Stomach (tissue), 4 donors: Measurements from ENCODE around the gene KRTAP10-12.

ENCODE experiments used
- POLR2A ChIP-seq, 4 donors: fragments of 450-650 bp; IDR thresholded peaks; one replicate each; pipeline ENCODE4 v1.6.1; 2016; ENCODE audit warnings: antibody characterized with exemption in 4 of 4, control low read depth in 2 of 4, mild to moderate bottlenecking in 1 of 4, moderate library complexity in 1 of 4
- POLR2AphosphoS5 ChIP-seq, 3 donors: sonication (generic); formaldehyde crosslinking; IDR thresholded peaks; one replicate each; pipeline ENCODE4 v1.6.1; 2016; ENCODE audit warnings: antibody characterized with exemption in 3 of 3
- TF ChIP-seq, protein P1 (sequence below), 7 experiments: fragments of 450-650 bp in 4 of 7; fragments of 200-600 bp in 3 of 7; sonication (generic) in 3 of 7; IDR thresholded peaks; one replicate each; pipeline ENCODE4 v1.5.1; 2016 to 2019; ENCODE audit warnings: antibody characterized with exemption in 7 of 7, control low read depth in 2 of 7, mild to moderate bottlenecking in 1 of 7

GRCh38 chr21:44716984-44717383, 20.0 kb downstream of the KRTAP10-12 start:
- TF ChIP-seq, protein P1, sequence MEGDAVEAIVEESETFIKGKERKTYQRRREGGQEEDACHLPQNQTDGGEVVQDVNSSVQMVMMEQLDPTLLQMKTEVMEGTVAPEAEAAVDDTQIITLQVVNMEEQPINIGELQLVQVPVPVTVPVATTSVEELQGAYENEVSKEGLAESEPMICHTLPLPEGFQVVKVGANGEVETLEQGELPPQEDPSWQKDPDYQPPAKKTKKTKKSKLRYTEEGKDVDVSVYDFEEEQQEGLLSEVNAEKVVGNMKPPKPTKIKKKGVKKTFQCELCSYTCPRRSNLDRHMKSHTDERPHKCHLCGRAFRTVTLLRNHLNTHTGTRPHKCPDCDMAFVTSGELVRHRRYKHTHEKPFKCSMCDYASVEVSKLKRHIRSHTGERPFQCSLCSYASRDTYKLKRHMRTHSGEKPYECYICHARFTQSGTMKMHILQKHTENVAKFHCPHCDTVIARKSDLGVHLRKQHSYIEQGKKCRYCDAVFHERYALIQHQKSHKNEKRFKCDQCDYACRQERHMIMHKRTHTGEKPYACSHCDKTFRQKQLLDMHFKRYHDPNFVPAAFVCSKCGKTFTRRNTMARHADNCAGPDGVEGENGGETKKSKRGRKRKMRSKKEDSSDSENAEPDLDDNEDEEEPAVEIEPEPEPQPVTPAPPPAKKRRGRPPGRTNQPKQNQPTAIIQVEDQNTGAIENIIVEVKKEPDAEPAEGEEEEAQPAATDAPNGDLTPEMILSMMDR (IDR thresholded peaks at IDR 0.05): no peak
- TF ChIP-seq POLR2A (IDR thresholded peaks at IDR 0.05): no peak
- TF ChIP-seq POLR2AphosphoS5 (IDR thresholded peaks at IDR 0.05): no peak
